Bone marrow (tissue), 2 donors: ENCODE data around the gene ELF4.
"Not testable (repeated sequence)": the region's sequence is repeated elsewhere in the genome, so short reads cannot be mapped to it uniquely, and the experiment has no call there.

Experiments used
- DNase-seq, 2 donors: peaks; one replicate each; lab custom pipeline; 2025; lab: John Stamatoyannopoulos, UW

Gene ELF4

DNA sequence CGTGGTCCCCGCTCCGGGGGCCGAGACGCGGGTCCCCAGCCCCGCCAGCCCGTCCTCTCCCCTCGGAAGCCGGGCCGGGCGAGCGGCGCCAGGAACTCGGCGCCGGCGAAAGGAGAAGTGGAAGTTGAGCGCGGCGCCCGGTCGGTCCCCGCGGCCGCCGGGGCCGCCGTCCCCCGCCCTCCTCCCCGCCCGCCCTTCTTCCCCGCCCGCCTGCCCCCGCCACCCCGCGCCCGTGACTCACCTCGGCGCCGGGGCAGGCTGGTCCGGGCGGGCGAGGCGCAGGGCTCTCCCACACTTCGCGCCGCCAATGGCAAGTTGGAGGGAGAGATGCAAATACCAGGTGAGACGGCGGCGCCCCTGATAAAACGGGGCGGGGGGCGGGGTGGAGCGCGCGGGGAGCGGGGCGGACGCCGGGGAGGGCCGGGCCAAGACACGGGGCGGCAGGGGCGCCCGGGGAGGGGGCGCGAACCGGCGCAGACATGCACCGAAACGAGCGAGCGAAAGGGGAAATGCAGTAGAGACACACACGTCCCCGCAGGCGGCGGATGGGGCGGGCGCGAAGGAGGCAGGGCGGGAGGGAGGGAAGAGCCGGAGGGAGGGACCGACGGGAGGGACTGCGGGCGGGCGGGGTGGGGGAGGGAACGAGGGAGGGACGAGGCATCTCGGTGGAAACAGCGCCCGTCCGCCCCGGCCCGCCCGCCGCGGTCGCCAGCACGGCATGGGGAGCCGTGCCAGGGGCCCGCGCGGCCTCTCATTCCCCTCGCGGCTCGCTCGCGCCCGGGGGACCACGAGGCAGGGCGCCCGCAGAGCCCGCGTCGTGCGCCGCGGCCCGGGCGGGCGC lies at the start of gene ELF4:
Gene ELF4 (minus strand): TSS at position 119 of the 841 bp plus-strand sequence. CDS start 29,167 bp downstream, outside the sequence.
- DNase-seq = peak; percentile 28 to 44

DNA sequence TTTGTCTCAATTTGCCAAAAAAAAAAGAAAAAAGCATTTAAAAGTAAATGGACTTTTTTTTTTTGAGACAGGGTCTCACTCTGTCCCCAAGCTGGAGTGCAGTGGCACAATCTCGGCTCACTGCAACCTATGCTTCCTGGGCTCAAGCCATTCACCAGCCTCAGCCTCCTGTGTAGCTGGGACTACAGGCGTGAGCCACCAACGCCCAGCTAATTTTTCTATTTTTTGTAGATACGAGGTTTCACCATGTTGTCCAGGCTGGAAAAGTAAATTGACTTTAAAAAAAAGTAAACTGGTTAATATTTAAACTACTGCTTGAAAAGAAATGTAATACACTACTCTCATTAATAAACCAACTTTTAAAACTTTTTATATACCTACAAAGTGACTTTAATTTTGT lies 49.5 kb upstream of the ELF4 start:
- DNase-seq = no peak

DNA sequence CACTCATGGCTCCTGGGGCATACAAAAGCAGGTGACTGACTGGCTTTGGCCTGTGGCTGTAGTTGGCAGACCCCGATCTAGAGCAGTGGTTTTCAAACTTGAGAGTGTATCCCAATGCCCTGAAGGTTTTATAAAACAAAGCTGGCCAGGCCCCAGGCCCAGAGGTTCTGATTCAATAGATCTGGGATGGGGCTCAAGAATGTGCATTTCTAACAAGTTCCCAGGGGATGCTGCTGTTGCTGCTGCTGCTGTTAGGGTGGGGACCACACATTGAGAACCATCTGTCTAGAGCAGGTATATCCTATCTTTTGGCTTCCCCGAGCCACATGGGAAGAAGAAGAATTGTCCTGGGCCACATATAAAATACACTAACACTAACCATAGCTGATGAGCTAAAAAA lies 48.0 kb upstream of the ELF4 start:
- no peak for DNase-seq

DNA sequence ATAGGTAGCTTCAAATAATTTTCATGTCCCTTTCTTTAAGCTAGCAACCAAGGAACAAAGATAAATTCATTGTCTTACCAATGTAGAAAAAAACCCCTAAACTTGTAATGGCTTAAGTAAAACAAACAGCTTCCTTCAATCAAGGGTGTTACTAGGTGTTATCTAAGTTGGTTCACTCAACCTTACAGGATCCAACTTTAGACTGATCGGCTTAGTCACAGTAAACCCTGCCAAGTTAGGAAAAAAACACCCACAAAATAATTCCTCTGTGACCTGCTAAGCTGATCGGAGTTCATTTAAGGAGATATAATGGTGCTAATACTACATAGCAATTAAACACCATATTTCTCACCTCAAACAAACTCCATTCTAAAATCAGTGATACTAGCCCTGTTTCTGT lies 45.3 kb upstream of the ELF4 start:
- no peak for DNase-seq

DNA sequence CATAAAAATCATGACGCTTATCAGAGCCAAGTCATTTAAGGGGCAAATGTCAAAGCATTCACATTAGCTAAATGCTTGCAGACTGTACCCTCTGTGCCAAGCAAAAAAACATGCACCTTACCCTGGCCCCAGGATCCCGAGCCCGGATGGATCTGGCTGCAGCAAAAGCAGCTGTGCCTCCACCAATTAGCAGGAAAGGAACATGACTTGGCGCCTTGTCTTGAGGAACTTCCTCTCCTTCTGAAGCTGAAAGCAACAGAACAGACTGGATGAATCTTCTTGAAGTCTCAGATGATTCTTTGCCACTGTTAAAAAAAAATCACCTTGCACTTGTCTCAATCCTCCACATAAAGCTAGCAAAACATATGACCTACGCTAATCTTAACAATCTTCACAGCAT lies 37.3 kb upstream of the ELF4 start:
- peak in 1 of 2 donors; percentile 6 for DNase-seq

DNA sequence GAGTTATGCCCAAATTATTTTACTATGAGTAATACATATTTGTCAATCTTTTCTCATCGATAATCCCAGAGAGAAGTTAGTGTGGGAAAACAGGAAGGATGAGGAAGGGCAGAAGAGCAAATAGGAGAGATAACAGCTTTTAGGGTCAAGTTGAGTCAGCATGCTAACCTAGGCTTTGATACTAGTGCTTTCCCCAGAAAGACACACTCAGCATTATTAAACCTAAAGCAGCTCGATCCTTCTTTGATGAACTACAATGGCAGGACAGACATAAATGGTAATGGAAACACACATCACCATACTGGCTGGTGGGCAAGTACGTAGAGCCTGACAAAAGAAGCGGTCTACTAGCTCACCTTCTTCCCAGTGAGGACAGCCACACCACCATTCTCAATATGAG lies 34.8 kb upstream of the ELF4 start:
- no peak for DNase-seq

DNA sequence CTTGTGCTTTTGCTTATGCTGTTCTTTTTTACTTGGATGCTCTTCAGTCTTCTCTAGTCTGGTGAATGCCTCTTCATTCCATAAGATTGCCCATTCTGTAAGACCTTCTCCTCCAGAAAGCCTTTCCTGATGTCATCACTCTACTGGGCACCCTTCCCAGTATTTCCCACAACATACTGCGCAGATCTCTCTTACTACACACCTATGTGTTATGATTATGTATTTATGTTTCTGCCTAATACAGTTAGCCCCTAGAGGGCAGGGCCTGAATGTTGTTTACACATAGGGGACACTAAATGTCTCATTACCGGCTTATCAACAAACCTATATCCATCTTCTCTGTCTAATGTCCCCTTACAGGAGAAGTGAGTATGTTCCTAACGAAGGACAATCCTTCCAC lies 34.2 kb upstream of the ELF4 start:
- DNase-seq = no peak

DNA sequence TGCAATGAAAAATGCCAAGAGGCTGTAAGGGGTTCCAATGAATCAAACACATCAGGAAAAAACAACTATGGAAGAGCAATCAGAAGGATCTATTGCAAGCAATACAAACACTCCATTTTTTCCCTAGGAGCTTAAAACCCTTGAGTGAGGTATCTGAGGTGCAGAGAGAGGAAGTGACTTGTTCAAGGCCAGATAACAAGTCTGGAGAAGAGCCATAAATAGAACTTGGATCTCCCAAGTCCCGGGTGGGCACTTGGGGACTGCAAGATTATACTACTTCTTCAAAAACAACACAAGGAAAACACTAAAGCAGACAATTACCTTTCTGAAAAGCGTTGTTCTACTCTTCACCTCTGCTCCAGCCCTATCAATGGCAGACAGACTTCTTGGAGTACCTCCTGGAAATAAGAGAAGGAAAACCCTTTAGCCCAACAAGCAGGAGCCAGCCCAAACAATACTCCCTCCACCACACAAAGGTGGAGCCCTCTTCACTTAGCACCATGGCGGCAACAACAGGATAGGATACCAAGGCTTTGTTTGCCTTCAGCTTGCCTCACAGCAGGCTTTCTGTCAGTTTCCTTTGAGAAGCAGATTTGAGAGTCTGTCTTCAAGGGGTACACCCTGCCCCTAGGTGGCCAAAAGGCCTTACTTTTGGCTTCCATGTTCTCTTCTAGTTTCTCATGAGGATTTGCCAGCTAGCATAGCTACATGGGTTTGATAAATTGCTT lies 29.3 kb upstream of the ELF4 start:
- DNase-seq = no peak

DNA sequence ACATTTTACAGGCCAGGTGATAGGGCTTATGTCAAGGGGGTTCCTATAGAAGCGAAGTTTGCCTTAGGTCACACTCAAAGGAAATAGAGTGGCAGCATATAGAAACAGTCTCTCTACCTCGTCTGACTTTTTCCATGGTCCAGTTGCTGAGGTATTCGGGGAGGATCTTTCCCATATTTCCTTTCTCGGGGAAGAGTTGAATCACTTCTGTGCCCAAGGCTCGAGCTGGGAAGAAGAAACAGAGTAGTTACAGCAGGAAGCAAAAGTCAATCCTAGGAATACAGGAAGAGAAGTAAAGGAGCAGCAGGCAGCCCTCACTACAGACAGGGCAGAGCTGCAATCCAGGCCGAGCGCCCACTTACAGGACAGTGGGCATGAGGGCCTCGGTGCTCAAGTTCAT lies 26.7 kb upstream of the ELF4 start:
- no peak for DNase-seq

DNA sequence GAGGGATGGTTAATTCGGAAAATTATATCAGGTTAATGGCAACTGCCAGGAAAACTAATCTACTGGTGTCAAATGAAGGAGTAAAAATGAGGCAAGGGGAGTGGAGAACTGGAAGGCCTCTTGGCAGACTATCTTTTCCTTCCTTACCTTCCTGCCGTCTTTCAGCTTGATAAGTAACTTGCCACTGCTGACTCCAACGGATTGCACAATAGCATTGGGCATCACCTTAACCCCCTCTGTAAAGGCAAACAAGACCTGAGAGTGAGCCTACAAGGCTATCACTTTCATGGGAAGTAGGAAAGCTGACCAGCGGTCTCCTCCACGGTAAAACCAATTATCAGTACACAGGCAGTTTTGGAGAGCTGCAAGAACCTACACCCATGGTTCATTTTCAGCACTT lies 26.2 kb upstream of the ELF4 start:
- no peak for DNase-seq

DNA sequence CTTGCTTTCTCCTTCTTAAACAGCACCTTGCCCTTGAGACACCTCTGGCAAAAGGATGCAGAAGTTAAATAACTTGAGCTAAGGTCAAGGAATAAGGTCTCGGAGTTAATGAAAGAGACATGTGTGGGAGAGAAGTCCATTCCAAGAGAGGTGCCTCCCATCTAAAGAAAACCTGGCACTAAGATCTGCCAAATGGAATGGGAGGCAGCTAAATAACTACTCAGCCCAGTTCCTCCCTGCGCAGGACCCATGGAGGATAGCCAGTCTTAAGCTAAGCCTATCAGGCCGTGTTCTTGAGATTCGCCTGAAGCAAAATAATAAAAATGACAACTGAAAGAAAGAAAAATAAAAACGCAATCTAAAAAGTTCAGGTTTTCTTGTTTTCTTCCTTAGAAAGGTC lies 20.7 kb upstream of the ELF4 start:
- DNase-seq = no peak

DNA sequence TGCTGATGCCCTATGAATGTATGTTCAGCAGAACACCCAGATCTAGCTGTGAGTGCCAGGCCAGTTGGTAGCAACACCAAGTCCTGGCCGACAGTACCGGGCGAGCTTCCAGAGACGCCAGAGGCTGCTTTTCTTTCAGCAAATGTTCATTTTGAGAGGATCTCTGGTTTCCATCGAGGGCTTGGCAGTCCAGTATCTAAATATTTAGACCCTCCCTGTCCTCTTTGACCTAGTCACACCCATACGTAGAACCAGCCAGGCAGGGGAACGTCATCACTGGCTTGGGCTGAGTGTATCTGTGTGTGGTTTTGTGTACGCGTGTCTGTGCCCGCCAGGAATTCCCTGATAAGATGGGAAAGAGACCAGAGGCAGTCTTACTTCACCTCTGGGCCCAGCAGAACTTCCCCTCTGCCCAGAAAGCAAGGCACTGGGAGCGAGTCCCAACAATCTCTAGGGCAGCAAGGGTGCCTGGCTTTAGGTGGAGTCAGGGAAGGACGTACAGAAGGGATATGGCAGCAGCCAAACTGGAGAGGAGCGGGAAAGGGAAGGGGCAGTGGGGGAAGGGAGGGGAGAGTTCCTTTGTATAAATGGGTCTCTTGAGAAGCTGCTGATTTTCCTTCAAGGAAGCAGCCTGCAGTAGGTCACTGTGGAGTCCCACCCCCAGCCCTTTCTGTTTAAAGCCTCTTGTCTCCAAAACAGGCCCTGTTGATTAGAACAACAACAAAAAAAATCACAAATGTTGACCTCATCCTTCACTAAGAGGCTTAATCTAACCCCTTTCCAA lies 15.0 kb upstream of the ELF4 start:
- DNase-seq = no peak

DNA sequence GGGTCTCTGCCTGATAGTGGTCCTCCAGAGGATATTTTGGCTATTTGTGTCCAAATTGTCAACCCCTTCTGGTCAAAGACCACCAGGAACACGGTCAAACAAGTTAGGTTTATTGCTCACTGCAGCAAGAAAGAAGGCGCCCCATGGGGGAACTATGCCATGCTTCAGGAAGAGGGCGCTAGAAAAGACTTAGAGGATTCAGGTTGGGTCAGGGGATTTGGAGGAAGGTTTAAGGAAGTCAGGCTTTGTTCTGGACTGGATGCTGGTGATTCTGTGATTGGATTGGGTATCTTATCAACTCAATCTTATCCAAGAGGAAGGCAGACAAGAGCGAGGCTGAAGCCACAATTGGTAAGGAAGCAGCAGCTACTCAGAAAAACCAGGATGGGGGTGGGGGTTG lies 14.3 kb upstream of the ELF4 start:
- DNase-seq = no peak

DNA sequence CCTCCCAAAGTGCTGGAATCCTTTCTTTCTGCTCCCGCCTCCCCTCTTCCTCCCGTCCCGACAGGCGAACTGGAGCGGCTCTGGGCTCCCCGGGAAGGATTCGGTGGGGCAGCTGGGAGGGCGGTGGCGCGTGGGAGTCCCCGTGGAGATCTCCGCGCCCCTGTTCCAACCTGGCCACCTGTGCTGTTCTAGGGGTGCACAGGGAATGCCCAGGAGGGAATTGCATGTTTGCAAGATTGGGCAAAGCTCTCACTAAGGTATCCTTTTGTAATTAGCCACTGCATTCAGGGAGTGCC lies 11.2 kb upstream of the ELF4 start:
- DNase-seq = no peak

DNA sequence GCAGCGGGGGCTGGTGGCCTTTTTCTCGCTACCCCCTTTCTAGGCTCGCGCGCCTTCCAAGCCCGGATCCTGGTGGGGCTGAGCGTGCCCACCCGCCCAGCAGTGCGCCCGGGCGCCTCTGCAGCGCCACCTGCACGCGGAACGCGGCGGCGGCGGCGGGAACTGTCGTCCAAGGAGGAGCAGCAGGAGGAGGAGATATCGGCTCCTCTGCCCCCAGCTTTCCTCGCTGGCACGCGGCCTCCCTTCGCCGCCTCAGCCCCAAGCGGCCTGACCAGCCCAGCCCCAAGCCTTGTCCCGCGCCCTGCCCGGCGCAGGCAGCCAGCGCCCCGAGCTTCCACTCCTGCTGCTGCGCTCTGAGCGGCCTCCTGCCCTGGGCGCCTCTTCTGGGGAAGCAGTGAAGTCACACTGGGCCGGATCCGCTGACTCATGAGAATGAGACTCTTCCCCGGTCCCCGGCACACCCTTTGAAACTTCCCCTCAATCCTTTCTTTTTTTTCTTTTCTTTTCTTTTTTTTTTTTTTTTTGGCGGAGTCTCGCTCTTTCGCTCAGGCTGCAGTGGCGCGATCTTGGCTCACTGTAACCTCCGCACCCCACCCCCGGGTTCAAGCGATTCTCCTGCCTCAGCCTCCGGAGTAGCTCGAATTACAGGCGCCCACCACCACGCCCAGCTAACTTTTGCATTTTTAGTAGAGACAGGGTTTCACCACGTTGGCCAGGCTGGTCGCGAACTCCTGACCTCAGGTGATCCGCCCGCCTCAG lies 10.6 kb upstream of the ELF4 start:
- DNase-seq = peak; percentile 30 to 46

DNA sequence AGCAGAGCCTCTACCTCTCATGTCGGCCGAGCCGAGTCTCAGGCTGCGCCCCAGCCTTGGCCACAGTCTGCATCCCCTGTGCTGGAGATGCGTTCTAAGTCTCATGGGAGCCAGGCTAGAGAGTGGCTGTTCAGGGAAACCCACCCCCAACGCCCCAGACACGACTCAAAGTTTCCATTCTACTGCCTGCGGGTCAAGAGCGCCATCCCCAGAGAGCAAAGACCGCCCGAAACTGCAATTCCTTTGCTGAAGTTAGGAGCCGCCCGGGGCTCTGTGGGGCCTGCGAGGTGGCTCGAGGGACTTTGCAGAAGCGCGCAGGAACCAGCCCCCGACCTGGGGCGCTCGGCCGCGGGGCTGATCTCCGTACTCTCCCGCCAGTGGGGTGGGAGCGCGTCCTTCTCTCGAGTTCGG lies 10.0 kb upstream of the ELF4 start:
- DNase-seq = peak in 1 of 2 donors; percentile 21

DNA sequence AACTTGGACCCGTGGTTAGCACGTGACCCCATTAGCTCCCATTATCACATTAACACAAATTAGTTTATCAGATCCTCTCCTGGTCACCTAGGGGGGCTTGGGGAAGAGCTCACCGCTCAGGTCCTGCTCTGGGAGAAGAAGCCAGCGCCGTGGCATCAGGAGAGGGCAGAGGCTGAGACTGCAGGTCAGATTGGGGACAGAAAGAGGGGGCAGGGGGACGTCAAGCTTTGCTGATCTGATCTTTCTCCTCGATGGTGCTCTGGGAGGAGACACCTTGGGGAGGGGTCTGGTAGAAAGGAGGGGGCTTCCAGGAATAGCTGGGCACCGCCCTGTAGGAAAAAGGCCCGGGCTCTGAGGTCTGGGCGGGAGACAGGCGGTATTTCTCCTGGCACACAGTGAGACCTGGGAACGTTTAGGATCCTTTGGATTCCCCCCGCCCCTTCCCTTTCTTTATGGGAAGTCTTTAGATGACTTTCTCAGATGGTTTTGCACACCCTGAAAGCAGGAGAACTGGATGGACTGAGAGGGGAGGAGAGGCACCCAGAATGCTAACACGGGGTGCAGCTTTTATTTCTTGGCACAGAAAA lies 9.1 kb upstream of the ELF4 start:
- DNase-seq = no peak

DNA sequence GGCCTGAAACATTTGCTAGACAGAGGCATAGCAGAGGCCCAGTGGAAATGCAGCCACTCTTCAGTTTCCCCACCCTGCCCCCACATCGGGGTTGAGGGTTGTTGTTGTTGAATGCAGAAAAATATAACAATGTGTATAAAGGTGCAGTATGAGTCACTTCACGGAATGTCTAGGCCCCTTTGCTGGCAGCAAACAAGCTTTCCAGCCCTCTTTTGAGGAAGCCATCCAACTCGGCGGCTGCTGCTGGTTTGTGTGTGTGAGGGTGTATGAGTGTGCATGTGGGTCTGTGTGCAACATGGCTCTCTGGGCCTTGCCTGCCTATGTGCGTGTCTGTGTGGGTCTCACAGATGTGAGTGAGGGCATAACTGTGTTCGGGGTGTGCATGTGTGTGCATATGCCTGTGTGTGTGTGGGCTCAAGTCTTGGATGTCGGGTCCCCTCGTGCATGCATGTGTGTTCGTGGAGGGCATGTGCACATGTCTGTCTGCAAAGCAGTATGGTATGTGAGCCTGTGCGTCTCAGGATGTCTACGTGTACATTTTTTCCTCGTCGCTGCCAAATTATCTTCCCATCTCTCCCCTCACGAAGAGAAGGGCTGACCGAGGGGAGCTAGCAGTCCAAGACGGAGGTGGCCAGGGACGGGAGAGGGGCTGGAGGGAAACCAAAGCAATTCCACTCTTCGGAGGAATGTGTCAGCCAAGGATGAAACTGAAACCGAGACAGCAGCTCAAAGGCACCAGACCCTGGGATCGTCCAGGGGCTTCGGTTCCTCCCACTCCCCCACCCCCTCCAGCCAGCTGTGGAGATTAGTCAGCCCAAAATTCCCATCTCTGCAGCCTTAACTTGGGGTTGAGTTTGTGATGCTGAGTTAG lies 8.4 kb upstream of the ELF4 start:
- DNase-seq = no peak

DNA sequence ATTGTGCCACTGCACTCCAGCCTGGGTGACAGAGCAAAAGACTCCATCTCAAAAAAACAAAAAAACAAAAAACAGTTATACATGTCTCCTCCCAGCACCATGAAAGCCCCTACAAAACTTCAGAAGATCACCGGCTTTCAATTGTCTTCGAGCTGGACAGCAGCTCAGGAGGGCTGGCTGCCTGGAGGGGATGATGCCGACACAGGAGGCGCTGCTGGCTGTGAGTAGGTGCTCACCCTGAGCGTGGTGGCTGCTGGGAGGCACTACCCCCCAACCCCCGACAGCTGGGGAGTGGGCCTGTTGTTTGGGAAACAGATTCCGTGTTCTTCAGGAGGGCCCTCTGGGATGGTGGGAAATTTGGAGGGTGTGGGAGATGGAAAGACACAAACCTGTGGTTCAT lies 6.9 kb upstream of the ELF4 start:
- DNase-seq = no peak

DNA sequence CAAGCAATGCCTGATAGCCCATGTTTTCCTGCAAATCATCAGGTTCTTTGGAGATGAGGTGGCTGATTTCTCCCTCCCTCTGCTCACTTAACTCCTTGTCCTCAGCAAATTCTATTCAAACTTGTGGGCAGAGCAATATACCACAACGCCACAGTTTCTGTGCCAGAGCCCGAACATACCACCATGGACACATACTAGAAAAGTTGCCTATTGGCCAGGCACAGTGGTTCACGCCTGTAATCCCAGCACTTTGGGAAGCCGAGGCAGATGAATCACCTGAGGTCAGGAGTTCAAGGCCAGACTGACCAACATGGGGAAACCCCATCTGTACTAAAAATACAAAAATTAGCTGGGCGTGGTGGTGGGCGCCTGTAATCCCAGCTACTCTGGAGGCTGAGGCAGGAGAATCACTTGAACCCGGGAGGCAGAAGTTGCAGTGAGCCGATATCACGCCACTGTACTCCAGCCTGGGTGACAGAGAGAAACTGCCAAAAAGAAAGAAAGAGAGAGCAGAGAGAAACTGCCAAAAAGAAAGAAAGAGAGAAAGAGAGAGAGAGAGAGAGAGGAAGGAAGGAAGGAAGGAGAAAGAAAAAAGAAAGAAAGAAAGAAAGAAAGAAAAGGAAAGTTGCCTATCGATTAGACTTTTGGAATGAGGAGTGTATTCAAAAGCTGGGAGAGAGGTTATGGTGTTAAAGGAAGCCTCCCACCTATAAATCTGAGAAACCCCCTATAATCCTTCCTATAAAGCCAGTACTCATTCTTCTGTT lies 5.0 kb upstream of the ELF4 start:
- not testable (repeated sequence) for DNase-seq
